Type B pancreatic cell (in vitro differentiated cells): ENCODE results near the gene RIMBP2. TPM values are rescaled to one million over a fixed set of nuclear protein-coding genes. Genes with fewer than 3 reads are reported as not detected.

Experiments used
- DNase-seq: peaks from one replicate; pipeline ENCODE4 v3.0.0; 2021; ENCODE audit warnings: mixed read lengths; ENCODE audit not compliant: unreplicated experiment; ENCODE audit errors: extremely low spot score
- H3K27ac Mint-ChIP-seq: 2 replicates; pipeline ENCODE4 v1.8.0; 2021; ENCODE audit warnings: mild to moderate bottlenecking, mixed read lengths
- H3K27me3 Mint-ChIP-seq: 2 replicates; pipeline ENCODE4 v1.8.0; 2021; ENCODE audit warnings: mixed read lengths
- H3K36me3 Mint-ChIP-seq: 2 replicates; pipeline ENCODE4 v1.8.0; 2021; ENCODE audit warnings: mixed read lengths
- H3K4me1 Mint-ChIP-seq: one replicate; pipeline ENCODE4 v1.8.0; 2021; ENCODE audit warnings: mixed read lengths; ENCODE audit not compliant: unreplicated experiment
- H3K4me3 Mint-ChIP-seq: 2 replicates; pipeline ENCODE4 v1.8.0; 2021; ENCODE audit warnings: mild to moderate bottlenecking, mixed read lengths
- H3K9me3 Mint-ChIP-seq: 2 replicates; pipeline ENCODE4 v1.8.0; 2021; ENCODE audit warnings: mixed read lengths
- total RNA-seq: library from RNA; stranded (reverse); gene quantifications from 2 replicates; pipeline ENCODE4 v1.2.1, GENCODE V29; 2021; ENCODE audit warnings: low replicate concordance
- TF ChIP-seq, protein P1 (sequence below): fragments of 200-600 bp; sonication (generic); conservative IDR thresholded peaks from 2 replicates; pipeline ENCODE4 v1.5.0; 2021; ENCODE audit warnings: antibody characterized with exemption, mild to moderate bottlenecking

Gene RIMBP2
- total RNA-seq, 1 donor from 2014 or later: 23.7 TPM

DNA sequence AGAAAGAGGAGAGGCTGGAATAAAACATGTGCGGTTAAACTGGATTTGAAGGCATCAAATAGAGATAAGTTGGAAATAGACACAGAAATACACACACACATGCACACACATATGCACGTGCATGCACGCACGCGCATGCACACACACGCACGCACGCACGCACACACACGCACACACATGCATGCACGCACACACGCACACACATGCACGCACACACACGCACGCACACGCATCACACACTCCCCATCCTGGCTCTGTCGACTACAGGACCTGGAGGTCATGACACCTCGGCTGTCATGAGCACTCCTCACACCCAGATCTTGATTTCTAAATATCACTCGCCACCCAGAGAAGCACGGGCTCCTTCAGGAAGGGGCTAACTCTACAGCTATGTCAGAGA is 51.8 kb downstream of the RIMBP2 start:
- peaks cover 10% of the 10 kb centered on the region for H3K9me3 Mint-ChIP-seq
- no peaks in the 10 kb centered on the region for H3K36me3 Mint-ChIP-seq
- no peak overlapping the region for H3K4me3 Mint-ChIP-seq
- no peak overlapping the region for H3K27ac Mint-ChIP-seq
- TF ChIP-seq, protein P1, sequence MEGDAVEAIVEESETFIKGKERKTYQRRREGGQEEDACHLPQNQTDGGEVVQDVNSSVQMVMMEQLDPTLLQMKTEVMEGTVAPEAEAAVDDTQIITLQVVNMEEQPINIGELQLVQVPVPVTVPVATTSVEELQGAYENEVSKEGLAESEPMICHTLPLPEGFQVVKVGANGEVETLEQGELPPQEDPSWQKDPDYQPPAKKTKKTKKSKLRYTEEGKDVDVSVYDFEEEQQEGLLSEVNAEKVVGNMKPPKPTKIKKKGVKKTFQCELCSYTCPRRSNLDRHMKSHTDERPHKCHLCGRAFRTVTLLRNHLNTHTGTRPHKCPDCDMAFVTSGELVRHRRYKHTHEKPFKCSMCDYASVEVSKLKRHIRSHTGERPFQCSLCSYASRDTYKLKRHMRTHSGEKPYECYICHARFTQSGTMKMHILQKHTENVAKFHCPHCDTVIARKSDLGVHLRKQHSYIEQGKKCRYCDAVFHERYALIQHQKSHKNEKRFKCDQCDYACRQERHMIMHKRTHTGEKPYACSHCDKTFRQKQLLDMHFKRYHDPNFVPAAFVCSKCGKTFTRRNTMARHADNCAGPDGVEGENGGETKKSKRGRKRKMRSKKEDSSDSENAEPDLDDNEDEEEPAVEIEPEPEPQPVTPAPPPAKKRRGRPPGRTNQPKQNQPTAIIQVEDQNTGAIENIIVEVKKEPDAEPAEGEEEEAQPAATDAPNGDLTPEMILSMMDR: no peak
- no peak for DNase-seq
- H3K4me1 Mint-ChIP-seq: peaks cover 19% of the 10 kb centered on the region
- no peaks in the 10 kb centered on the region for H3K27me3 Mint-ChIP-seq

DNA sequence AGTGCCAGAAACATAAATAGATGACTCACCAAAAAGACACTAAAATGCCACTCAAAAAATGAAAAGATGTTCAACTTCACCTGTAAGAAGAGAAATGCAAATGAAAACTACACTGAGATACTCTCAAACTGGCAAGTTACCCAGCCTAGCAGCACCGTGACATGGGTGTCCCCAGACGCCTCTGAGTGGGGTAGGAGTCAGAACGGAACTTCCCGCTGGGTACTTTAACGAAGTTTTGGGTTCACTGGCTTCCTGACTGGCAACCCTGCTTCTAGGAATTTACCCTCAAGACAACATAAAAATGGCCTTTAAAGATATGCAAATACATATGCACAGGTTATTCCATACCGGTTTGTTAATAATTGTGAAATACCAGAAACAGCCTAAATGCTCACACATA is 52.6 kb downstream of the RIMBP2 start:
- DNase-seq: no peak
- Mint-ChIP-seq H3K27me3 (no peaks in the 10 kb centered on the region), H3K4me1 (peaks cover 24% of the 10 kb centered on the region), H3K9me3 (peaks cover 10% of the 10 kb centered on the region), H3K27ac (peak overlapping the region; percentile 20), H3K36me3 (no peaks in the 10 kb centered on the region), H3K4me3 (no peak overlapping the region)
- TF ChIP-seq, protein P1: no peak

DNA sequence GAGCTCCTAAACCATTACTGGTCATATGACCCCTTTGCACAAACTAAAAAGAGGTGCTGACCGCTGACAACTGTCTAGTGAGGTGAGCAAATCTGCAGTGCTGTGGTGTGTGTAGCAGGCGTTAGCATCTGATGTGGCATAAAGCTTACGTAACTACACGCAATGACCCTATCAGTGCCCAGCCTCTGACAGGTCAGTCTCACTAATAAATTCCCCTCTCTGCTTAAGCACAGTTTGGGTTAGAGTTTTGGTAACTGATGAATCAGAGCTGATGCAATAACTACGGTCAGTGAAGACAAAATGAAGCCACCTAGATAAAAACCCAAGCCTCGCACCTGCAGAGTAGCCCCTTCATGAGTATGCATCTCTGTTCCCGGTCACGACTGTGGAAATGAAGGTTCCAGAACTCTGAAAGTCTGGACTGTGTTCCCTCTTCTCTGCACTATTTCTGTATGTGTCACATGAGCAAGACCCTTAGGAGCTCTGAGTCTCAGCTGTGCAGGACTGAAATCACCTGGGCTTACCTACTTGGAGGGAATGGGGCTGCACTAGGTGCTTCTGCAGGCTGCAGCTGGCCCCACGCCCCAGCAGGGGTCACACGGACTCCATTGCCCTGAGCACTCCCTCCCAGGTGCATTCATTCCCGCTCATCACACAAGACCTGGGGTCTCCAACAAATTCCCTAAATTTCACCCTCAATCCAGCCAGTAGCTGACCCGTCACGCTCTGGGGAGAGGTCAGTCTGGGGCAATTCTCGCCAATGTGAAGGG is 54.4 kb downstream of the RIMBP2 start:
- TF ChIP-seq, protein P1: peak; percentile 26
- H3K4me3 Mint-ChIP-seq: no peak overlapping the region
- DNase-seq: no peak
- H3K4me1 Mint-ChIP-seq: peaks cover 33% of the 10 kb centered on the region
- no peak overlapping the region for H3K27ac Mint-ChIP-seq
- no peaks in the 10 kb centered on the region for H3K36me3 Mint-ChIP-seq
- H3K9me3 Mint-ChIP-seq: peaks cover 6% of the 10 kb centered on the region
- H3K27me3 Mint-ChIP-seq: no peaks in the 10 kb centered on the region

DNA sequence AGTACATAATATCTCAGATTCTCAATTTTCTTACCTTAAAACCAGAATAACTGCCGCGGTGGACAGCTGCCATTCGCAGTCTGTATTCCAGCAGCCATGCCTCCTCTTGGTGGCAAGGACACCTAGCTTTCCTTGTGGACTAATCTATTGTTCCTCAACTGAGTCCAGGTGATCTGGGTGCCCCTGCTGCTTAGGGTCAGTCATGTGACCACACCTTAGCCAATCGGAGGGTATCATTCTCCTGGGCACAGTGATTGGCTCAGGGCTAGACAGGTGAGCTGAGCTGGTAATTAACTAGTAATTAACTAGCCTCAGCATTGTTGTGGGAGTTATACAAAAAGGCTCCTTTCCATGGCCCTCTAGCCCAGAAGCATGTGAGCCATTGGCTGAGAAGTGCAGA is 55.0 kb downstream of the RIMBP2 start:
- Mint-ChIP-seq H3K4me1 (peaks cover 30% of the 10 kb centered on the region), H3K27ac (no peak overlapping the region), H3K9me3 (peaks cover 6% of the 10 kb centered on the region), H3K27me3 (no peaks in the 10 kb centered on the region), H3K4me3 (no peak overlapping the region), H3K36me3 (no peaks in the 10 kb centered on the region)
- TF ChIP-seq, protein P1: no peak
- no peak for DNase-seq

DNA sequence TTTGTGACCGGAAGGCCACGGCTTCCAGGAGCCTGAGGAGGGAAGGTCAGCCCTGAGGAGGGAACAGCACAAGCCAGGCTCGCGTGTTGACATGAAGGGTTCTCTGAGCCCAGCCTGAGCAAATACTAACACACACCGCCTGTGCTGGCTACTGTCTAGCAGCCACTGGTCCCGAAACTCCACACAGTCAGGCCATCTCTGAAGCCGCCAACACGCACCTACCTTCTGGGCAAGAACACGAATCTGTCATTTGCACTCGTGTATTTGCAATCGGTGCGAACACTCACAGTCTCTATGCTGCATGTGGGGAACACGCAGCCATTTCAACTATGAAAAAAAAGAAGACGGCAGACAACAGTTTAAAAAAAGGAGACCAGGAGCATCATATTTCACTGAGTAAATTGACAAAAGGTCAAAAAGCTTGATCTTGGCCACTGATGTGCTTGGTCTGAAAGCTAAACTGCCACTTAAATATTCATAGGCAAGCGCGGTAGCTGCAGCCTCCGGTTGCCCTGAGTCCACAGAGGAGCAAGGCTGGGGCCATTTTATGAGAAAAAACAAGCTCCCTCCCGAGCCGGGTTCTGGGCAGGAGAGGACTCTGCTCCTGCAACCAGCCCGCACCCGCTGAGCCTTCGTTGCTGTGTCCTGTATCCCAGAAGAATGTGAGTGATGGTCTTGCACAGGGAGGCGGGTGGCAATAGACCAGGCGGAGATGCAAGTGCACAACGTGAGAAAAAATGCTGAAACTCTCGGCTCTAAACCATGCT is 57.8 kb downstream of the RIMBP2 start:
- Mint-ChIP-seq H3K36me3 (no peaks in the 10 kb centered on the region), H3K27ac (peak overlapping the region; percentile 30), H3K27me3 (no peaks in the 10 kb centered on the region), H3K4me1 (peaks cover 21% of the 10 kb centered on the region), H3K4me3 (no peak overlapping the region), H3K9me3 (peaks cover 4% of the 10 kb centered on the region)
- TF ChIP-seq, protein P1: no peak
- no peak for DNase-seq
